Liver (tissue), 9 donors: ENCODE measurements around the gene AFTPH. TPM values are rescaled to one million over a fixed set of nuclear protein-coding genes. Genes with fewer than 3 reads are reported as not detected.

Source experiments
- DNase-seq: peaks from one replicate; pipeline ENCODE4 v3.0.0-alpha.2; 2017; ENCODE audit warnings: low spot score
- H3K27ac ChIP-seq, 2 donors: one replicate each; pipeline ENCODE4 v1.7.0; 2013; ENCODE audit warnings: inconsistent platforms in 2 of 2, low read length in 2 of 2, control low read depth in 1 of 2, low read depth in 1 of 2, mild to moderate bottlenecking in 1 of 2
- H3K27me3 ChIP-seq, 4 donors: one replicate each; pipeline versions ENCODE4 v1.6.1 to v1.7.0; 2013; ENCODE audit warnings: low read length in 3 of 4, inconsistent platforms in 1 of 4, mild to moderate bottlenecking in 1 of 4, moderate library complexity in 1 of 4; ENCODE audit not compliant: control insufficient read depth in 4 of 4, insufficient read depth in 4 of 4
- H3K36me3 ChIP-seq, 4 donors: one replicate each; pipeline versions ENCODE4 v1.6.1 to v1.7.0; 2013; ENCODE audit warnings: low read length in 3 of 4, mild to moderate bottlenecking in 3 of 4, low read depth in 1 of 4, moderate library complexity in 1 of 4; ENCODE audit not compliant: control insufficient read depth in 4 of 4, insufficient read depth in 3 of 4
- H3K4me1 ChIP-seq, 4 donors: one replicate each; pipeline versions ENCODE4 v1.6.1 to v1.7.0; 2013; ENCODE audit warnings: low read length in 3 of 4, mild to moderate bottlenecking in 3 of 4, moderate library complexity in 1 of 4; ENCODE audit not compliant: control insufficient read depth in 4 of 4, insufficient read depth in 4 of 4
- H3K4me3 ChIP-seq, 3 donors: one replicate each; pipeline versions ENCODE4 v1.6.1 to v1.7.0; 2013; ENCODE audit warnings: low read length in 3 of 3, control low read depth in 1 of 3, low read depth in 1 of 3, mild to moderate bottlenecking in 1 of 3
- H3K9ac ChIP-seq, 2 donors: one replicate each; pipeline ENCODE4 v1.7.0; 2013; ENCODE audit warnings: low read length in 2 of 2, mild to moderate bottlenecking in 2 of 2, moderate library complexity in 2 of 2, control low read depth in 1 of 2, low read depth in 1 of 2
- H3K9me3 ChIP-seq, 4 donors: one replicate each; pipeline versions ENCODE4 v1.6.1 to v1.7.0; 2013; ENCODE audit warnings: low read length in 3 of 4; ENCODE audit not compliant: control insufficient read depth in 4 of 4
- ATF3 ChIP-seq: IDR thresholded peaks from 2 replicates; pipeline ENCODE4 v1.6.1; 2016; ENCODE audit warnings: antibody characterized with exemption
- CTCF ChIP-seq: fragments of 150-350 bp; IDR thresholded peaks from 2 replicates; pipeline ENCODE4 v1.5.1; 2017; ENCODE audit warnings: improper control_type of control experiment, low read depth, low read length; ENCODE audit not compliant: missing input control
- EGR1 ChIP-seq, 2 donors: IDR thresholded peaks; 2 replicates each; pipeline ENCODE4 v1.6.1; 2016 to 2018; ENCODE audit warnings: antibody characterized with exemption in 2 of 2, low read depth in 2 of 2
- FOXA1 ChIP-seq: IDR thresholded peaks from 2 replicates; pipeline ENCODE4 v1.6.1; 2016; ENCODE audit warnings: antibody characterized with exemption
- FOXA2 ChIP-seq: IDR thresholded peaks from 2 replicates; pipeline ENCODE4 v1.6.1; 2016; ENCODE audit warnings: antibody characterized with exemption
- GABPA ChIP-seq, 2 donors: IDR thresholded peaks in 1 of 2; conservative IDR thresholded peaks in 1 of 2; 2 replicates each; pipeline ENCODE4 v1.6.1; 2016; ENCODE audit warnings: antibody characterized with exemption in 2 of 2, mild to moderate bottlenecking in 1 of 2, moderate library complexity in 1 of 2
- HNF4G ChIP-seq: IDR thresholded peaks from 2 replicates; pipeline ENCODE4 v1.6.1; 2016; ENCODE audit warnings: antibody characterized with exemption
- JUND ChIP-seq, 2 donors: IDR thresholded peaks; 2 replicates each; pipeline ENCODE4 v1.6.1; 2016; ENCODE audit warnings: antibody characterized with exemption in 2 of 2
- MAX ChIP-seq: IDR thresholded peaks from 2 replicates; pipeline ENCODE4 v1.6.1; 2016; ENCODE audit warnings: antibody characterized with exemption
- NR2F2 ChIP-seq: IDR thresholded peaks from 2 replicates; pipeline ENCODE4 v1.6.1; 2016; ENCODE audit warnings: antibody characterized with exemption
- RAD21 ChIP-seq, 2 donors: IDR thresholded peaks; 2 replicates each; pipeline ENCODE4 v1.6.1; 2016; ENCODE audit warnings: antibody characterized with exemption in 2 of 2, mild to moderate bottlenecking in 2 of 2
- REST ChIP-seq: IDR thresholded peaks from 2 replicates; pipeline ENCODE4 v1.6.1; 2016; ENCODE audit warnings: antibody characterized with exemption, mild to moderate bottlenecking
- RXRA ChIP-seq, 2 donors: IDR thresholded peaks; 2 replicates each; pipeline ENCODE4 v1.6.1; 2017 to 2018; ENCODE audit warnings: antibody characterized with exemption in 2 of 2, mild to moderate bottlenecking in 1 of 2
- SP1 ChIP-seq: IDR thresholded peaks from 2 replicates; pipeline ENCODE4 v1.6.1; 2018; ENCODE audit warnings: antibody characterized with exemption, mild to moderate bottlenecking
- TAF1 ChIP-seq: conservative IDR thresholded peaks from 2 replicates; pipeline ENCODE4 v1.6.1; 2016; ENCODE audit warnings: antibody characterized with exemption, mild to moderate bottlenecking
- YY1 ChIP-seq: IDR thresholded peaks from 2 replicates; pipeline ENCODE4 v1.6.1; 2016; ENCODE audit warnings: antibody characterized with exemption, mild to moderate bottlenecking
- WGBS: extraction: QIAGEN DNeasy Blood & Tissue Kit; methylation state at CpG from one replicate; pipeline ENCODE4 v1.1.7; 2013; 5-methylcytosine and 5-hydroxymethylcytosine counted together
- polyA plus RNA-seq, 2 donors: library from polyadenylated mRNA; stranded (reverse) in 1 of 2; unstranded in 1 of 2; fragments of 200-250 nt in 1 of 2; fragments of >200 nt in 1 of 2; fragmentation: Nextera tagmentation in 1 of 2; extraction: Ambion mirVana in 1 of 2; gene quantifications; one replicate each; pipeline versions ENCODE4 v1.2.1 to v1.2.3, GENCODE V29; 2013 to 2015
- total RNA-seq, 2 donors: library from RNA; depleted of rRNA; stranded (reverse); fragments of >200 nt; gene quantifications; one replicate each; pipeline ENCODE4 v1.2.3, GENCODE V29; 2014
- TF ChIP-seq, protein P1 (sequence below): IDR thresholded peaks from 2 replicates; pipeline ENCODE4 v1.6.1; 2016; ENCODE audit warnings: antibody characterized with exemption
- donor health status: healthy.
- donor health status: healthy.
- donor health status: healthy.
- donor health status: healthy.
- donor health status: healthy.

The AFTPH gene
- total and polyA plus RNA-seq, 4 donors, result 10.5 to 27.9 (median 20.6) TPM

GRCh38 chr2:64477979-64478378 lies 46.1 kb upstream of the AFTPH start:
- no peaks in the 10 kb centered on the region for H3K4me1 ChIP-seq
- no peak overlapping the region for H3K9ac ChIP-seq
- no peak for DNase-seq
- H3K36me3 ChIP-seq, result no peaks in the 10 kb centered on the region
- TF ChIP-seq HNF4G, result no peak
- TF ChIP-seq TAF1, result no peak
- no peak for TF ChIP-seq EGR1 (IDR thresholded peaks at IDR 0.05; ENCODE audit: low read depth in 2 of 2)
- no peak for TF ChIP-seq ATF3
- no peak for TF ChIP-seq RXRA (IDR thresholded peaks at IDR 0.05)
- no peak for TF ChIP-seq MAX
- TF ChIP-seq REST, result no peak
- no peak for TF ChIP-seq YY1
- no peak for TF ChIP-seq FOXA1
- TF ChIP-seq SP1, result no peak
- TF ChIP-seq GABPA (IDR thresholded peaks at IDR 0.05 in 1 of 2, conservative IDR thresholded peaks at IDR 0.05 in 1 of 2), result no peak
- no peak for TF ChIP-seq NR2F2
- no peak for TF ChIP-seq RAD21 (IDR thresholded peaks at IDR 0.05)
- no peak for TF ChIP-seq FOXA2
- TF ChIP-seq JUND (IDR thresholded peaks at IDR 0.05), result no peak
- no peak for TF ChIP-seq CTCF
- TF ChIP-seq, protein P1, sequence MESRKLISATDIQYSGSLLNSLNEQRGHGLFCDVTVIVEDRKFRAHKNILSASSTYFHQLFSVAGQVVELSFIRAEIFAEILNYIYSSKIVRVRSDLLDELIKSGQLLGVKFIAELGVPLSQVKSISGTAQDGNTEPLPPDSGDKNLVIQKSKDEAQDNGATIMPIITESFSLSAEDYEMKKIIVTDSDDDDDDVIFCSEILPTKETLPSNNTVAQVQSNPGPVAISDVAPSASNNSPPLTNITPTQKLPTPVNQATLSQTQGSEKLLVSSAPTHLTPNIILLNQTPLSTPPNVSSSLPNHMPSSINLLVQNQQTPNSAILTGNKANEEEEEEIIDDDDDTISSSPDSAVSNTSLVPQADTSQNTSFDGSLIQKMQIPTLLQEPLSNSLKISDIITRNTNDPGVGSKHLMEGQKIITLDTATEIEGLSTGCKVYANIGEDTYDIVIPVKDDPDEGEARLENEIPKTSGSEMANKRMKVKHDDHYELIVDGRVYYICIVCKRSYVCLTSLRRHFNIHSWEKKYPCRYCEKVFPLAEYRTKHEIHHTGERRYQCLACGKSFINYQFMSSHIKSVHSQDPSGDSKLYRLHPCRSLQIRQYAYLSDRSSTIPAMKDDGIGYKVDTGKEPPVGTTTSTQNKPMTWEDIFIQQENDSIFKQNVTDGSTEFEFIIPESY, result no peak
- H3K27me3 ChIP-seq, result no peaks in the 10 kb centered on the region
- H3K9me3 ChIP-seq, result no peaks in the 10 kb centered on the region
- H3K4me3 ChIP-seq, result no peak overlapping the region
- no peak overlapping the region for H3K27ac ChIP-seq
- 94% methylated on average over 4 of the region's 4 CpGs for WGBS
